ENCODE data around the gene CAD. TPM values are rescaled to one million over a fixed set of nuclear protein-coding genes. Genes with fewer than 3 reads are reported as not detected.

Gene CAD
- total and polyA plus RNA-seq, 9 of the 15 experiments (the other 6 are each of a cell fraction or from before 2014, with no cell fraction given), result 7.5 to 126 (median 33.7) TPM

DNA sequence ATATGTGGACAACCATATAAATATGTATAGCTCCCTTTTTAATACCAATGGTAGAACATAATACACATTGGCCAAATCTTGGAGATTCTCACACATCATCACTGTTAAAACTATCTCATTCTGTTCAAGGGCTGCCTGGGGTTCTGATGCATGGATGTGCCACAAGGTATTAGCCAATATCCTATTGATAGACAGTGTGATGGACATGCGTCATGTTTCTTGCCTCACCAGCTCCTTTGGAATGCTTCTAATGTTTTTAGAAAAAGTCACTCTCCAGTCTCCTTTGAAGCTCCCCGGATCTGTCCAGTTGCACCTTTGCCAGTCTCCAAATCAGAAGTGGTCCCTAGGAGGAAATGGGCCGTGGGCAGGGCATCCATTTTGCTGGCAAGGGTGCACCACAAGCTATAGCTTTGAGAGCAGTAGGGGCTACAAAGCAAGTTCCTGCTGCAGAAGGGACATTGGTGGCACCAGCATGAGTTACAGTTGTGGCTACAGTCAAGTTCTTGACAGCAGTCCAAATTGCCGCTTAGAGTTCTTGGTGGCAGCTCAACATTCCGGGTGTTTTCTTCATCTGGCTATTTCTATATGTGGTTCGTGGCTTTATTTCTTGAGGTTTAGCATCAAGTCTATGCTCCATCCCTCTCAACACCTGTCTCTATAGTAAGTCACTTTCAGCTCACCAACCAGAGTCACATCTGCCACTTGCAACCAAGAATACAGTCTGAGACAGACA is 30.4 kb upstream of the CAD start:
- no peak overlapping the region for H3K9ac ChIP-seq (ENCODE audit: insufficient read depth in 1 of 2, low read depth in 2 of 2, low read length in 2 of 2)
- H3K4me3 ChIP-seq, result no peak overlapping the region
- no peaks in the 10 kb centered on the region for H3K36me3 ChIP-seq (ENCODE audit: control insufficient read depth, insufficient read depth, low read length)
- H3K27me3 ChIP-seq (ENCODE audit: control insufficient read depth in 2 of 2, insufficient read depth in 2 of 2, low read length in 2 of 2), result no peaks in the 10 kb centered on the region
- H3K4me2 ChIP-seq (ENCODE audit: insufficient read depth, low read length), result no peak overlapping the region
- H4K20me1 ChIP-seq (replicated peaks; ENCODE audit: control insufficient read depth, insufficient read depth, low read length), result no peaks in the 10 kb centered on the region
- DNase-seq (ENCODE audit: extremely low read depth in 1 of 4, low spot score in 3 of 4) (no peak), ATAC-seq (no peak), FAIRE-seq (no peak)
- intact Hi-C loops (cut with micrococcal nuclease) (loop anchor here (10.0 kb wide), 1 partner anchor 342 kb away; the partner anchor contains the start of gene DPYSL5), in situ Hi-C loops (cut with MboI) (no loop called here)
- ChIA-PET CTCF (ENCODE audit: low intra/inter-chr PET ratio) (interaction anchor here (0.6 kb wide), 1 partner anchor 53 kb away, joined by 3 read pairs; no protein-coding TSS in a partner anchor), POLR2A (interaction anchor here (0.7 to 2.1 kb wide), 3 partner anchors 11 to 144 kb away, joined by 3 to 8 read pairs (median 3); no protein-coding TSS in a partner anchor)
- 20% methylated on average over 6 of the region's 6 CpGs for WGBS (ENCODE audit: insufficient coverage, low coverage, missing lambda C conversion rate)
- TF ChIP-seq, protein P1, sequence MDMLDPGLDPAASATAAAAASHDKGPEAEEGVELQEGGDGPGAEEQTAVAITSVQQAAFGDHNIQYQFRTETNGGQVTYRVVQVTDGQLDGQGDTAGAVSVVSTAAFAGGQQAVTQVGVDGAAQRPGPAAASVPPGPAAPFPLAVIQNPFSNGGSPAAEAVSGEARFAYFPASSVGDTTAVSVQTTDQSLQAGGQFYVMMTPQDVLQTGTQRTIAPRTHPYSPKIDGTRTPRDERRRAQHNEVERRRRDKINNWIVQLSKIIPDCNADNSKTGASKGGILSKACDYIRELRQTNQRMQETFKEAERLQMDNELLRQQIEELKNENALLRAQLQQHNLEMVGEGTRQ (CRISPR knock-in tag; IDR thresholded peaks at IDR 0.05), result no peak
- TF ChIP-seq MAFK (IDR thresholded peaks at IDR 0.05; ENCODE audit: low read length) (no peak), CCAR2 (IDR thresholded peaks at IDR 0.05; ENCODE audit: low read depth, low read length) (no peak), TRIM24 (IDR thresholded peaks at IDR 0.05) (no peak), ZNF146 (CRISPR knock-in tag; IDR thresholded peaks at IDR 0.05; ENCODE audit: unreplicated experiment) (no peak), RFX5 (IDR thresholded peaks at IDR 0.05; ENCODE audit: low read depth, low read length) (no peak)
- TF ChIP-seq, protein P2, sequence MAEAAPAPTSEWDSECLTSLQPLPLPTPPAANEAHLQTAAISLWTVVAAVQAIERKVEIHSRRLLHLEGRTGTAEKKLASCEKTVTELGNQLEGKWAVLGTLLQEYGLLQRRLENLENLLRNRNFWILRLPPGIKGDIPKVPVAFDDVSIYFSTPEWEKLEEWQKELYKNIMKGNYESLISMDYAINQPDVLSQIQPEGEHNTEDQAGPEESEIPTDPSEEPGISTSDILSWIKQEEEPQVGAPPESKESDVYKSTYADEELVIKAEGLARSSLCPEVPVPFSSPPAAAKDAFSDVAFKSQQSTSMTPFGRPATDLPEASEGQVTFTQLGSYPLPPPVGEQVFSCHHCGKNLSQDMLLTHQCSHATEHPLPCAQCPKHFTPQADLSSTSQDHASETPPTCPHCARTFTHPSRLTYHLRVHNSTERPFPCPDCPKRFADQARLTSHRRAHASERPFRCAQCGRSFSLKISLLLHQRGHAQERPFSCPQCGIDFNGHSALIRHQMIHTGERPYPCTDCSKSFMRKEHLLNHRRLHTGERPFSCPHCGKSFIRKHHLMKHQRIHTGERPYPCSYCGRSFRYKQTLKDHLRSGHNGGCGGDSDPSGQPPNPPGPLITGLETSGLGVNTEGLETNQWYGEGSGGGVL (CRISPR knock-in tag; IDR thresholded peaks at IDR 0.05), result no peak
- TF ChIP-seq, protein P3, sequence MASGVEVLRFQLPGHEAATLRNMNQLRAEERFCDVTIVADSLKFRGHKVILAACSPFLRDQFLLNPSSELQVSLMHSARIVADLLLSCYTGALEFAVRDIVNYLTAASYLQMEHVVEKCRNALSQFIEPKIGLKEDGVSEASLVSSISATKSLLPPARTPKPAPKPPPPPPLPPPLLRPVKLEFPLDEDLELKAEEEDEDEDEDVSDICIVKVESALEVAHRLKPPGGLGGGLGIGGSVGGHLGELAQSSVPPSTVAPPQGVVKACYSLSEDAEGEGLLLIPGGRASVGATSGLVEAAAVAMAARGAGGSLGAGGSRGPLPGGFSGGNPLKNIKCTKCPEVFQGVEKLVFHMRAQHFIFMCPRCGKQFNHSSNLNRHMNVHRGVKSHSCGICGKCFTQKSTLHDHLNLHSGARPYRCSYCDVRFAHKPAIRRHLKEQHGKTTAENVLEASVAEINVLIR (CRISPR knock-in tag; IDR thresholded peaks at IDR 0.05), result no peak
- no peaks in the 10 kb centered on the region for H3K79me2 ChIP-seq (ENCODE audit: control insufficient read depth, insufficient read depth, low read length)
- H2AFZ ChIP-seq (ENCODE audit: low read depth, low read length), result no peak overlapping the region
- H3K9me1 ChIP-seq (ENCODE audit: control insufficient read depth, insufficient read depth, low read length), result no peaks in the 10 kb centered on the region
- H3K9me3 ChIP-seq (replicated peaks; ENCODE audit: control insufficient read depth, insufficient read depth, low read depth, low read length), result no peaks in the 10 kb centered on the region
- BruUV-seq (replicated peaks), result no TSS peak
- H3K4me1 ChIP-seq (replicated peaks in 1 of 2; ENCODE audit: control insufficient read depth in 2 of 2, insufficient read depth in 2 of 2, low read length in 2 of 2), result peaks cover 0 to 10% of the 10 kb centered on the region in 2 experiments; a peak in 3 of 5 replicates
- H3K27ac ChIP-seq (ENCODE audit: extremely low read depth, low read depth, low read length), result no peak overlapping the region
